PC-3 (cell line): ENCODE measurements around the gene FCN3. TPM values are rescaled to one million over a fixed set of nuclear protein-coding genes. Genes with fewer than 3 reads are reported as not detected.

Source experiments
- ATAC-seq: fragments of 200-7000 bp; cut with Tn5 transposase; 2 replicates; pipeline ENCODE4 v1.9.1; 2020; ENCODE audit warnings: mild to moderate bottlenecking, moderate library complexity
- BruUV-seq: library from RNA; stranded (reverse); fragments of 400-500 nt; replicated peaks from 2 replicates; lab custom pipeline; 2021; lab: Mats Ljungman, UMichigan
- CTCF ChIA-PET: fragments of 300-600 bp; sonication (Branson Sonifier 250); formaldehyde crosslinking; loops from one replicate; lab custom pipeline; 2022; ENCODE audit warnings: antibody characterized with exemption; lab: Charles Lee
- POLR2A ChIA-PET: fragments of 300-600 bp; sonication (Branson Sonifier 250); formaldehyde crosslinking; loops from one replicate; lab custom pipeline; 2022; ENCODE audit warnings: antibody characterized with exemption; ENCODE audit not compliant: unreplicated experiment; lab: Charles Lee
- DNase-seq: peaks from one replicate; pipeline ENCODE4 v3.0.0-alpha.2; 2015
- H2AFZ ChIP-seq: fragments of 300-600 bp; sonication (generic); 2 replicates; pipeline ENCODE4 v1.6.0; 2016; ENCODE audit warnings: antibody characterized with exemption, low read length
- H3F3A ChIP-seq: fragments of 300-600 bp; sonication (generic); one replicate; pipeline ENCODE4 v1.6.0; 2017; ENCODE audit warnings: antibody characterized with exemption, low read length, control low read depth, mild to moderate bottlenecking; ENCODE audit not compliant: unreplicated experiment
- H3K27ac ChIP-seq: fragments of 300-600 bp; sonication (generic); 2 replicates; pipeline ENCODE4 v1.5.1; 2016; ENCODE audit warnings: mild to moderate bottlenecking, low read length
- H3K27me3 ChIP-seq: fragments of 300-600 bp; sonication (generic); 2 replicates; pipeline ENCODE4 v1.6.1; 2016; ENCODE audit warnings: low read length, mixed read lengths
- H3K36me3 ChIP-seq: fragments of 300-600 bp; sonication (generic); 2 replicates; pipeline ENCODE4 v1.6.1; 2016; ENCODE audit warnings: low read depth, mixed run types, low read length, mixed read lengths
- H3K4me1 ChIP-seq: fragments of 300-600 bp; sonication (generic); 2 replicates; pipeline ENCODE4 v1.5.1; 2016; ENCODE audit warnings: low read length; ENCODE audit not compliant: insufficient read depth
- H3K4me2 ChIP-seq: fragments of 300-600 bp; sonication (generic); 2 replicates; pipeline ENCODE4 v1.6.0; 2016; ENCODE audit warnings: low read length
- H3K4me3 ChIP-seq: fragments of 300-600 bp; sonication (generic); 2 replicates; pipeline ENCODE4 v1.5.1; 2016; ENCODE audit warnings: mild to moderate bottlenecking, low read length, mixed read lengths
- H3K79me2 ChIP-seq: fragments of 300-600 bp; sonication (generic); 2 replicates; pipeline ENCODE4 v1.6.1; 2017; ENCODE audit warnings: low read length, mixed read lengths
- H3K9ac ChIP-seq: fragments of 300-600 bp; sonication (generic); 2 replicates; pipeline ENCODE4 v1.6.0; 2016; ENCODE audit warnings: mild to moderate bottlenecking, low read length
- H3K9me2 ChIP-seq: fragments of 300-600 bp; sonication (generic); replicated peaks from 2 replicates; pipeline ENCODE4 v1.6.1; 2016; ENCODE audit warnings: mixed run types, low read length, mixed read lengths
- H3K9me3 ChIP-seq: fragments of 300-600 bp; sonication (generic); 2 replicates; pipeline ENCODE4 v1.6.1; 2016; ENCODE audit warnings: low read length, mixed read lengths
- H4K20me1 ChIP-seq: fragments of 300-600 bp; sonication (generic); 2 replicates; pipeline ENCODE4 v1.6.1; 2016; ENCODE audit warnings: low read length, mixed read lengths
- EZH2 ChIP-seq: fragments of 300-600 bp; sonication (generic); IDR thresholded peaks from one replicate; pipeline ENCODE4 v1.6.1; 2017; ENCODE audit warnings: antibody characterized with exemption, mild to moderate bottlenecking, low read length; ENCODE audit not compliant: unreplicated experiment
- EZH2phosphoT487 ChIP-seq: fragments of 300-600 bp; sonication (generic); IDR thresholded peaks from 2 replicates; pipeline ENCODE4 v1.6.1; 2018; ENCODE audit warnings: mild to moderate bottlenecking, antibody characterized with exemption, low read length, borderline replicate concordance
- intact Hi-C: fragments of 100-400 bp; cut with micrococcal nuclease; formaldehyde crosslinking; loops from 2 replicates; pipeline ENCODE4 v1.9.0; 2023
- total RNA-seq: library from RNA; depleted of rRNA; stranded (reverse); fragments of >200 nt; gene quantifications from 2 replicates; pipeline ENCODE4 v1.2.3, GENCODE V29; 2014
- TF ChIP-seq, protein P1 (sequence below): fragments of 300-600 bp; sonication (generic); conservative IDR thresholded peaks from 2 replicates; pipeline ENCODE4 v1.5.1; 2017; ENCODE audit warnings: antibody characterized with exemption, low read depth, mild to moderate bottlenecking, low read length

Gene FCN3
- total RNA-seq, 1 experiment from 2014 or later, result not detected

DNA sequence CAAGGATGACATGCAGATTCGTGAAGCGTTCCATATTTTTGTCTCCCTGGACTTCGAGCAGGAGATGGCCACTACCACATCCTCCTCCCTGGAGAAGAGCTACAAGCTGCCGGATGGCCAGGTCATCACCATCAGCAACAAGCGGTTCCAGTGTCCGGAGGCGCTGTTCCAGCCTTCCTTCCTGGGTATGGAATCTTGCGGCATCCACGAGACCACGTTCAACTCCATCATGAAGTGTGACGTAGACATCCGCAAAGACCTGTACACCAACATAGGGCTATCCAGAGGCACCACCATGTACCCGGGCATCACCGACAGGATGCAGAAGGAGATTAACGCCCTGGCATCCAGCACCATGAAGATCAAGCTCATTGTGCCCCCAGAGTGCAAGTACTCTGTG, 49.3 kb downstream of the FCN3 start:
- H3K27me3 ChIP-seq, result no peaks in the 10 kb centered on the region
- DNase-seq (no peak), ATAC-seq (no peak)
- H4K20me1 ChIP-seq, result no peaks in the 10 kb centered on the region
- H3K4me1 ChIP-seq, result peaks cover 12% of the 10 kb centered on the region; the same call in 1 of the 2 replicates
- H3K4me2 ChIP-seq, result no peak overlapping the region
- no TSS peak for BruUV-seq
- H3K9me2 ChIP-seq, result no peaks in the 10 kb centered on the region
- POLR2A ChIA-PET, result no interaction called here
- CTCF ChIA-PET, result no interaction called here
- TF ChIP-seq, protein P1, sequence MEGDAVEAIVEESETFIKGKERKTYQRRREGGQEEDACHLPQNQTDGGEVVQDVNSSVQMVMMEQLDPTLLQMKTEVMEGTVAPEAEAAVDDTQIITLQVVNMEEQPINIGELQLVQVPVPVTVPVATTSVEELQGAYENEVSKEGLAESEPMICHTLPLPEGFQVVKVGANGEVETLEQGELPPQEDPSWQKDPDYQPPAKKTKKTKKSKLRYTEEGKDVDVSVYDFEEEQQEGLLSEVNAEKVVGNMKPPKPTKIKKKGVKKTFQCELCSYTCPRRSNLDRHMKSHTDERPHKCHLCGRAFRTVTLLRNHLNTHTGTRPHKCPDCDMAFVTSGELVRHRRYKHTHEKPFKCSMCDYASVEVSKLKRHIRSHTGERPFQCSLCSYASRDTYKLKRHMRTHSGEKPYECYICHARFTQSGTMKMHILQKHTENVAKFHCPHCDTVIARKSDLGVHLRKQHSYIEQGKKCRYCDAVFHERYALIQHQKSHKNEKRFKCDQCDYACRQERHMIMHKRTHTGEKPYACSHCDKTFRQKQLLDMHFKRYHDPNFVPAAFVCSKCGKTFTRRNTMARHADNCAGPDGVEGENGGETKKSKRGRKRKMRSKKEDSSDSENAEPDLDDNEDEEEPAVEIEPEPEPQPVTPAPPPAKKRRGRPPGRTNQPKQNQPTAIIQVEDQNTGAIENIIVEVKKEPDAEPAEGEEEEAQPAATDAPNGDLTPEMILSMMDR, result no peak
- no peak for TF ChIP-seq EZH2phosphoT487
- no peak for TF ChIP-seq EZH2
- no peak overlapping the region for H3K4me3 ChIP-seq
- intact Hi-C loops, result no loop called here
- H3K36me3 ChIP-seq, result peaks cover 19% of the 10 kb centered on the region
- no peaks in the 10 kb centered on the region for H3K9me3 ChIP-seq
- peaks cover 76% of the 10 kb centered on the region for H3K79me2 ChIP-seq
- no peak overlapping the region for H2AFZ ChIP-seq
- H3F3A ChIP-seq, result no peaks in the 10 kb centered on the region
- H3K9ac ChIP-seq, result no peak overlapping the region
- H3K27ac ChIP-seq, result no peak overlapping the region

DNA sequence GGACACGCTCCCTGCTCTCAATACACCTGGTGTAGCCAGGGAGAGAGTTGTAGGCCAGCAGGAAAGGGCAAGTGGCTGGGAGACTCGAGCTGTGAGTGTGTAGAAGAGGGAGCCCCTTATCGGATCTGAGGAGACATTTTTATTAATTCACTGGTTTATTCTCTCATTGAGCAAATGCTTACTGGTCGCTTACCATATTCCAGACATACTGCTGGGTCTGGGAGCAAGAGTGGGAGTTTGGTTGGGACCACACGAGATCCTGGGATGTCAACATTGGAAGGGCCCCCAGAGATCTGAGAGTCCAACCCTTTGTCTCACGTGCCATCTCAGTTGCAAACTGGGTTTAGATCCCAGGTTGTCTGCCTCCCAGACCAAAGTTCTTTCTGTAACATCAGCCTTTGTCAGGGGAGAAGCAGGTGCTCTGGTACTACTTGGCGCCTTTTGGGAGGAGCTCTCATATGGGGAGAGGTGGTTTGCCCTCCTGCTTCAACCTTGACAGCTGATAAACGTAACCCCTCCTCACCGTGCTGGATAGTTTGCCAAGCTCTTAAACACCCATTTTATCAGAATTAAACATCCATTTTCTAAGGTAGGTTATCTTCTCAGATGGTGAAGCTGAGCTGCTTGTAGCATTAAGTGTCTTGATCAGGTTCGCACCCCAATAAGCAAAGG, 51.9 kb downstream of the FCN3 start:
- ATAC-seq (no peak), DNase-seq (no peak)
- intact Hi-C loops, result loop anchor here (2.0 kb wide), 2 partner anchors 20 to 44 kb away; partner anchors contain the start of genes MAP3K6 and SYTL1
- Histone ChIP-seq H3K4me2 (peak overlapping the region; percentile 95), H3K4me3 (peak overlapping the region; percentile 99), H3F3A (no peaks in the 10 kb centered on the region), H4K20me1 (no peaks in the 10 kb centered on the region), H2AFZ (peak overlapping the region; percentile 85), H3K4me1 (peaks cover 12% of the 10 kb centered on the region; the same call in 1 of the 2 replicates), H3K9me2 (no peaks in the 10 kb centered on the region), H3K9me3 (no peaks in the 10 kb centered on the region), H3K27ac (peak overlapping the region; percentile 71), H3K79me2 (peaks cover 56% of the 10 kb centered on the region), H3K27me3 (no peaks in the 10 kb centered on the region), H3K9ac (peak overlapping the region; percentile 99), H3K36me3 (peaks cover 15% of the 10 kb centered on the region)
- CTCF ChIA-PET, result no interaction called here
- POLR2A ChIA-PET, result interaction anchor here (0.5 to 0.6 kb wide), 2 partner anchors 14 to 86 kb away, joined by 3 to 5 read pairs; no protein-coding TSS in a partner anchor
- BruUV-seq, result TSS peak; percentile 66
- TF ChIP-seq, protein P1, result no peak
- no peak for TF ChIP-seq EZH2
- TF ChIP-seq EZH2phosphoT487, result no peak
